NCI-H526 (cell line): ENCODE data around the gene PHF14.

ENCODE experiments used
- DNase-seq, 2 experiments: peaks; one replicate each; lab custom pipeline; 2025; lab: John Stamatoyannopoulos, UW

Gene PHF14

DNA sequence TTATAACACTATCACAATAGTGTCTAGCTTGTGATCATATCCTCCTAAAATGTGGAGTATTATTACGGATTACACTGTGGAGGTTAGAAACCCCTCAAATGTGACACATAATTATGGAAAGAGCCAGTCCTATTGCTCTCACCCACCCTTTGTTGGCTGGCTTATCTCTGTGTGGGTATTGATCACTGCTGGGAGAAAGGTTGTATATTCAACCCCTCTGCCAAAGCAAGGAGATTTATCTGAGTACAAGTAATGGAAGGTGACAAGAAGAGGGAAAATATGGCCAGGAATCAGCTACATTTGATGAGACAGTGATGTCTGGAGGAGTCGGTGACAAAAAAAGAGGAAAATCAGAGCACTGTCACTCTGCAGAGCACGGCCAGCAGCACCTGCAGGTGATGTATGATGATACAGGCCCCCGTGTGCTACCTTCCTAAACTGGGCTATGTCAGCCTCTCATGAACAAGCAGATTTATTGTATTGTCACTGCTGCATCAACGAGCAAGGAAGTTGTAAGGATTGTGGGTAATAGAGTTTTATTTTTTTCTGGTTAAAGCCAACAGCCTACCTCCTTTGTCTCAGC, 235.3 kb downstream of the PHF14 start:
- no peak for DNase-seq

- no peak for DNase-seq
These were observed 236.7 kb downstream of the PHF14 start for GRCh38 chr7:11210374-11210773.

DNA sequence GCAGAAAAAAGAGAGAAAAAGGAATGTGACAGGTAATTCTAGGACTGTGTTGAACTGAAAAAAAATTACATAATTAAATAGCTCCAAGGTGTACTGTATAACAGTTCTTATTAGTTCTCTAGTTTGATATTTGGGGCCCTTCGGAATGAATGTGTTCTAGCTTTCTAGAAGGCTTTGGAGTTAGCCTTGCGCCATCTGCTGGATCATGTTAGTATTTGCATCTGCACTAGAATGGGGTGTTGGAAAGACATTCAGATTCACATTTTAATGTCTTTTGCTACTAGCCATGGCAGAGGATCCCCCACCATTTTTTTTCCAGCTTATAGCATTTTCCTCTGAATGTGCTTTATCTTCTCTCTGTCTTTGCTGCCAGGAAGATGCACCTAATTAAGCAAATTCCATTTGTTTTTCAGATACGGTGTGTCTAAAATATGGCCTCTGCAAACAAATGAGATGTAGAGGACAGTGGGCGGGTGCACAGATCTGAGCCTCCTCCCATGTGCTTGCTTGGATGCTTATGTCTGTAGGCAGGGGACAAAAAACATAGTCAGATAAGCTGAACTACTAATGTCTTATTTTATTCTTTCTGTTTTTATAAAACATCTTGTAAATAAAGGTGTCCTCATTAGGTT, 238.5 kb downstream of the PHF14 start:
- DNase-seq, result peak; percentile 87 to 90

- peak; percentile 60 to 66 for DNase-seq
These were observed 239.1 kb downstream of the PHF14 start for GRCh38 chr7:11212816-11213215.

- no peak for DNase-seq
These were observed 239.6 kb downstream of the PHF14 start for GRCh38 chr7:11213266-11213665.

- DNase-seq, result no peak
These were observed 242.6 kb downstream of the PHF14 start for GRCh38 chr7:11216276-11216675.

DNA sequence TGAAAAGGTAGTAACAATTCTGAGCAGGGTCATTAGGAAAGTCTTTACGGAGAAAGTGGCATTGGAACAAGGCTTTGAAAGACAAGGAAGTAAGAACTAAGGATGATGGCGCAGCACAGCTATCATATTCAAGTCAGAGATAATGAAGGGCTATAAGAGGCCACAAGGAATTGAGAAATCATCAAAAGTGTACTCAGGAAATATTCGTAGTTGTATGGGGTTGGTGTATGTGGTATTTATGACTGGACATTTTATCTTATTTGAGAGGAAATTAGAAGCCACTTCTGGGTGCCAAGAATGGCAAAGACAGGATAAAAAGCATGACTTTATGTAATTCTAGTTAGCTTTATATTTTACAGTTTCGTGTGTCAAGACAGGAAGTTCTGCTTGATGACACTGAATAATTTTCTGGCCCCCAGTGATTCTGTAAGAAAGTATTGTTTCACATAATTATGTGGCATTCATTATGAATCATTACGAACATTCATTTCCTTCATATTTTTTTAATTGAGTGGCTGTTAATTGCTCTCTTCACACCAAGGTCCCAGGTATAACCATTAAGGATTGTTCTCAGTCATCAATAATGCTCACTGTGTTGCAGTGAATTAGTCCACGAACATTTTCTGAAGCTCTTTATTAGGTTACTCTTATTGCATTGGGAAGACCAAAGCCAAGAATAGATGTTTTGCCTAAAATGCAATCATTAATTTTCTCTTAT, 244.3 kb downstream of the PHF14 start:
- no peak for DNase-seq
